ENCODE data around the gene TRIM38.
"Not testable (repeated sequence)": the region's sequence is repeated elsewhere in the genome, so short reads cannot be mapped to it uniquely, and the experiment has no call there.

Gene TRIM38

DNA sequence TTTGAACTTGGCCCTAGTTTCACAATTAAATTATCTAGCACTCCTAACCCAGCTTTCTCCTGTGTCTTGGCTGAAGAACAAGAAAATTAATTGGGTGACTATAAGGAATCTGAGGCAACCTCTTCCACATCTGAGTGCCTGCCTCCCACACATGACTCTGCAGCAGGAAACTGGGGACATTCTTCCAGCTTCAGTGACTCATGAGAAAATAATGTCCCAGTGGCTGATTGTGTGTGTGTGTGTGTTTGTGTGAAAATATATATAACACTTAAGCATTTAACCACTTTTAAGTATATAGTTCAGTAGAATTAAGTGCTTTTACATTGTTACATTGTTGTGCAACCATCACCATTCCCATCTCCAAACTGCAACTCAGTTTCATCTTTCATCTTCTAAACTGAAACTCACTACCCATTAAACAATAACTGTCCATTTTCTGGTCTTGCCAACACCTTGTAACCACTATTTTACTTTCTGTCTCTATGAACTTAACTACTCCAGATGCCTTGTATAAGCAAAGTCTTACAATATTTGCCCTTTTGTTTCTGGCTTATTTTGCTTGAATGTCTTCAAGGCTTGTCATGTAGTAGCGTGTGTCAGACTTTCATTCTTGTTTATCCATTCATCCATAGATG, 8.7 kb downstream of the TRIM38 start:
- no peak for DNase-seq (ENCODE audit: low read depth in 2 of 2)

DNA sequence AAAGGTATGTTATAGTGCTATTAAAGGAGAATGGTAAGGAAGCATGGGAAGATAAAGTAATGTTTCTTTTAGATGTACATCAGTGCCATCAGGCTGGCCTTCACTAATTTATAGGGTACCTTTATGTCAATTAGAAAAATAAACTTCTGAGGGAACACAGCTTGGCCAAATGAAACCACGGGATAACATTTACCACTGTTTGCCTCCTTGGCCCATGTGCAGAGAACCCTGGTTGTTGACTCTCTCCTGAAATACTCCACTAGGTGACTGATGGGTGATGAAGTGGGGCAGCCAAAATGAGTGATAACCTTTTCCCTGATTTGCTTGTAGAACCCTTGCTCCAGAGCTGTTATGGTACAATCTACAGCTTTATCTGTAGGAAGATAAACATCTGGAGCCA, 9.5 kb downstream of the TRIM38 start:
- DNase-seq (ENCODE audit: low read depth in 2 of 2) = no peak

DNA sequence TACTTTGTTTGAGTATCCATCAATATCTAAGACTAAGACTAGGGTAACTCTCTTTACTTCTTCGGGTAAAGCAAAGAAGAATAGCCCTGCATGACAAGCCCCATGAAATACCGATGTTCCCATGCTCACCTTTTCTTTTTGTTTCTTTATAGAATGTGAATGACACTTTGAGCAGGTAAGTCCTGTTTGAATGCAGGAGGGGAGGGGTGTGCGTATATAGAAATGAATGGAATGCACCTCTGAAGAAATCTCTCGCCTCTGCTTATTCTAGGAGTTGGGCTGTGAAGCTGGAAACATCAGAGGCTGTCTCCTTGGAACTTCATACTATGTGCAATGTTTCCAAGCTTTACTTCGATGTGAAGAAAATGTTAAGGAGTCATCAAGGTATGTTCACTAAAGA, 10.3 kb downstream of the TRIM38 start:
- no peak for DNase-seq (ENCODE audit: low read depth in 2 of 2)

DNA sequence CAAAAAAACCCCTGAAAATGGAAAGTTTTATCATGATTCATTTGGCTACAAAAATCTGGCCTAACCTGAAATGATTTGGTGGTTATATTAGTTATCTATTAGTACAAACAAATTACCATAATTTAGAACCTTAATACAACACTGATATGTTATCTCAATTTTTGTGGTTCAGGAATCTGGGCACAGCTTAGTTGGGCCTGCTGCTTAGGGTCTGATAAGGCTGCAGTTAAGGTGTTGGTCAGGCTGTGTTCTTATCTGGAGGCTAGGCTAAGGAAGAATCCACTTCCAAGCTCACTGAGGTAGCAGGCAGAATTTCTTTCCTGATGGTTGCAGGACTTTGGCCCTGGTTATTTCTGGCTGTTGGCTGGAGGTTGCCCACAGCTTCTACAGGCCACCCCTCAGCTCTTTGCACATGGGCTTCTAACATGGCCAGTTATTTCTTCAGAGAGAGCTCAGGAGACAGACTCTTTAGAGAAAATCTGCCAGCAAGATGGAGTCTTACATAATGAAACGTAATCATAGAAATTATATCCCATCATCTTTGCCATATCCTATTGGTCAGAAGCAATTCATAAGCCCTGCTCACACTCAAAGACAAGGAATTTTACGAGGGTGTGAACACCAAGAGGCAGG, 11.4 kb downstream of the TRIM38 start:
- DNase-seq (ENCODE audit: low read depth in 2 of 2) = no peak

DNA sequence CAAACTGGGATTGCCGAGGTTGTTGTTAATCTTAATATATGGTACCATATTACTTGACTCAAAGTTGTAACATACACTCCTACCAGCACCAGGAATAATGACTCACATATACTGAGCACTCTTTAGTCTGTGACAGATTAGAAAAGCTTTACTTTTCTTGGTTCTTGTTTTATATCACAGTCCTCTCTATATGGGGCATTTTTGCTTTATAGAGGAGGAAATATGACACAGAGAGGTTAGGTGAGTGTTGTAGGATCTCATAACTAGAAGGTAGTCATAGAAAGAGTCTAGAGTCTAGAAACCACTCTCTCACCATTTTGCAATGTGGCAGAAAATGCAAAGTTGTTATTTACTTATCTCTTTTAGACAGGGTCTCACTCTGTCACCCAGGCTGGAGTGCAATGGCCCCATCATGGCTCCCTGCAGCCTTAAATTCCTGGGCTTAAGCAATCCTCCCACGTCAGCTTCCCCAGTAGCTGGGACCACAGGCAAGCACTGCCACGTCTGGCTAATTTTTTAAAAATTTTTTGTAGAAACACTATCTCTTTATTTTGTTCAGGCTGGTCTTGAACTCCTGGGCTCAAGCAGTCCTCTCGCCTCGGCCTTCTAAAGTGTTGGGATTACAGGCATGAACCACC, 13.4 kb downstream of the TRIM38 start:
- no peak for DNase-seq (ENCODE audit: low read depth in 2 of 2)

DNA sequence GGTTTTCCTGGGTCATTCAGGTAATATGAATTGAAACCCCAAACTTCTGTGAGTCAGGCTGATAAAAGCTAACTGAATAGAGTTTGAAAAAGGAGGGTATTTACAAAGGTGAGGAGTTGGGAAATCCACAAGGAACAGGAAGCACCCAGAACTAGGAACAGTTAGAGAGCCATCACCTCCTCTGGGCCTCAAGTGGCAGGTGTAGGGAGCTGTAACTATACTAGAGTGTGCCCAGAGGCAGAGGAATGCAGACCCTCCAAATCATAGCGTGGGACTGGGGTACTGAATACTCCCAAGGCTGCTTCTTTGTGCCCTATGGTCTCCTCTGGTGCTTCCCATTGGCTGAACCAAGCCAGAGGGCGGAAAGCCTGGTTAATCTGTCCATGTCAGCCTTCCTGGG, 18.3 kb downstream of the TRIM38 start:
- DNase-seq (ENCODE audit: low read depth in 2 of 2) = no peak

DNA sequence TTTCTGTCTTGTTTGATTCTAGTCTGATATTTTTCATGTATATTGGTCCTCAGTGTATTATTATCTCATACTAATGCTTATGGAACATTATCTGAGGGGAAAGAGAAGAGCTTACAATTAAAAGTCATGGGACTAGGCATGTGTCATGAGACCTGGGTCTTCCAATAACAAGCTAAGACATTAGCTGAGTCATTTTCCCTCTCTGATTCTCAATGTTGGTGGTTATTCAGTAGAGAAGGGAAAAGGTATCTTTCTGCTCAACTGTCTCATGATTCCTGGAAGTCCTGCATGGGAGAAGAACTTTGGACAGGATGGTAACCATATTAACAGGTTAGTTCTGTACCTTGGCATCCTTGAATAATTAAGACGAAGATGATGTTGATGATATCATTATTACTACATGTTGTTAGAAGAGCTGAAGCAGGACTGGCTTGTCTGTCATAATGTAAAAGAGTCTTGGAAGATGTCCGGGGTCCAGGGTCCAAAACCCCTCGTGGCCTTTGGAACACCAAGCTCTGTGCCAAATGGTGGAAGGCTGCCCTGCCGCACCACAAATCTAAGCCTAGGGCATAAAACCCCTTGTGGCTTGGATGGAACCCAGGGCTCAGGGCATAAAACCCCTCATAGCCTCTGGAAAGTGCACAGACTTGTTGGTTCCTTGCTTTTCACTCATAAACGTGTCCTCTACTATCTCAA, 19.1 kb downstream of the TRIM38 start:
- DNase-seq (ENCODE audit: low read depth in 2 of 2) = no peak

DNA sequence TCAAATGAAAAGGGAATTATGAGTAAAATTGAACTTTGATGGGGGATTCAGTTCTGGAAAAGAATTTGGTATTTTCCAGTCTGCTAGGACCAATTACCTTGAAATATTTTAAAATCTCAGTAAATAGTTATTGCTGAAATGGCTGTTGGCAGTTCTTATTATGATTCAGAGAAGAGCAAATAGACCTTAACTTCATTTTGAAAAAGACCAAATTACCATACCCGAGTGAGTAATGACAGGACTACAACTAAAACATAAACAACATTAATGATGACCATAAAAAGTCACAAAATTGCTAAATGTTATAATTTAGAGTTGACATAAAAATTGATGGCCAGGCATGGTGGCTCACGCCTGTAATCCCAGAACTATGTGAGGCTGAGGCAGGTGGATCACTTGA, 21.7 kb downstream of the TRIM38 start:
- no peak for DNase-seq (ENCODE audit: low read depth in 2 of 2)

DNA sequence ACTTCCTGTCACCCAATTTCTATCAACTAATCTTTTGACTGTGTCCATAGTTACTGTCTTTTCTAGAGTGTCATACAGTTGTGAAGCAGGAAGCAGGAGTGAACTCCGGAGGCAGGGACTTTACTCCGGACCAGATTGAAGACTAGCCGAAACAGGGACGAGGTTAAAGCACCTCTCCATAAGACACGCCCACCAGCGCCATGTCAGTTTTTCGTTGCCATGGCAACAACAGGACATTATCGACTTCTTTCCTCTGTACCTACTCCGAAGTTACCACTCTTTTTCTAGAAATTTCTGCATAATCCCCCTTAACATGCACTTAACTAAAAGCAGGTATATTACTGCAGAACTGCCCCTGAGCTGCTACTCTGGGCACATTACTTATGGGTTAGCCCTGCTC, 25.2 kb downstream of the TRIM38 start:
- no peak for DNase-seq (ENCODE audit: low read depth in 2 of 2)

DNA sequence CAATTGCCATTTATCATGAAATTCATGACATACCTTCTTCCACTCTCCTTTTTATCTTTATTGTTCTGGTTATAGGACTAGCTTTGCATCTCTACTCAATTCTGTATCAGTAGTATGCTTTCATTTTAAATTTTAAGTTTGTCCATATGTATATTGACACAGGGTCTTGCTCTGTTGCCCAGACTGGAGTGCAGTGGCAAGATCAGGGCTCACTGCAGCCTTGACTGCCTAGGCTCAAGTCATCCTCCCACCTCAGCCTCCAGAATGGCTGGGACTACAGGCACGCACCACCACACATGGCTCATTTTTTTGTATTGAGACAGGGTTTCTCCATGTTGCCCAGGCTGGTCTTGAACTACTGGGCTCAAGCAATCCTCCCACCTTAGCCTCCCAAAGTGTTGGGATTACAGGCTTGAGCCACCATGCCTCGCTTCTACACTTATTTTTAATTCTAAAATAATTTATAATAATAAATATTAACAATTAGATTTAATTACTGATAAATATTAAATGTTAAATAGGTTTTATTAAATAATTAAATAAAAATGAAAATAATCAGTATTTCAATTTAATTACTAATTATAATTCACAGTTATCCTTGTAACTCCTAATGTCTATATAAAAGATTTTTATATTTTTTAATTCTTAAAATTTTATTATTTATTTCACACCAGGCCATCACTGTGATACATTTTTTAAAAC, 27.7 kb downstream of the TRIM38 start:
- DNase-seq (ENCODE audit: low read depth in 2 of 2) = no peak

DNA sequence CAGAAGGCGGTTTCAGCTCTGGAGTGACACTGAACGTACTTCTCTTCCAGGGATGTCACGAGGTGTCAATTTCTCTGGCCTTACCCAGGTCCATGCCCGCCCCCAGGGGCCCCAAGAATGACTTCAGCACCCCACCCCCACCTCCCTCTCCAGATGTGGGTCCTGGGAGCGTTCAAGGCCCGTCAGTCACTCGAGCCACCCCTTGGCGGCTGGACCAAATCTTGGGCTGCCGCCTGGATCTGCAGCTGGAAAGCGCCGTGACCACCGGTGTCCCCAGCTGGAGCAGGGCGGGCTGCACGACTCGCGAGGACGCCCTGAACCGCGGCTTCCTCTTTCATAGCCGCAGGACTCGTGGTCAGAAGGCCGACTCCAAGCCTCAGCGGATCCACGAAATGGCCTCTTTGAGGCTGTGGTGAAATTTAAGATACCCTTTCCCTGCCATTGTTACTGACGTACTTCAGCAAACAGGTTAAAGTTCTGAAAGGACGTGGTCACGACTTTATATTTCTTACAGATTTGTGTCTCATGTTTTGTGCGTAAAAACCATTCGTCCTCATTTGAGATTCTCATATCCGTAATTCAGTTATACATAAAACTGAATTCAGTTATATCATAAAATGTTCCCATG, 29.3 kb downstream of the TRIM38 start:
- DNase-seq (ENCODE audit: low read depth in 2 of 2) = peak in 1 of 2 donors; percentile 10

DNA sequence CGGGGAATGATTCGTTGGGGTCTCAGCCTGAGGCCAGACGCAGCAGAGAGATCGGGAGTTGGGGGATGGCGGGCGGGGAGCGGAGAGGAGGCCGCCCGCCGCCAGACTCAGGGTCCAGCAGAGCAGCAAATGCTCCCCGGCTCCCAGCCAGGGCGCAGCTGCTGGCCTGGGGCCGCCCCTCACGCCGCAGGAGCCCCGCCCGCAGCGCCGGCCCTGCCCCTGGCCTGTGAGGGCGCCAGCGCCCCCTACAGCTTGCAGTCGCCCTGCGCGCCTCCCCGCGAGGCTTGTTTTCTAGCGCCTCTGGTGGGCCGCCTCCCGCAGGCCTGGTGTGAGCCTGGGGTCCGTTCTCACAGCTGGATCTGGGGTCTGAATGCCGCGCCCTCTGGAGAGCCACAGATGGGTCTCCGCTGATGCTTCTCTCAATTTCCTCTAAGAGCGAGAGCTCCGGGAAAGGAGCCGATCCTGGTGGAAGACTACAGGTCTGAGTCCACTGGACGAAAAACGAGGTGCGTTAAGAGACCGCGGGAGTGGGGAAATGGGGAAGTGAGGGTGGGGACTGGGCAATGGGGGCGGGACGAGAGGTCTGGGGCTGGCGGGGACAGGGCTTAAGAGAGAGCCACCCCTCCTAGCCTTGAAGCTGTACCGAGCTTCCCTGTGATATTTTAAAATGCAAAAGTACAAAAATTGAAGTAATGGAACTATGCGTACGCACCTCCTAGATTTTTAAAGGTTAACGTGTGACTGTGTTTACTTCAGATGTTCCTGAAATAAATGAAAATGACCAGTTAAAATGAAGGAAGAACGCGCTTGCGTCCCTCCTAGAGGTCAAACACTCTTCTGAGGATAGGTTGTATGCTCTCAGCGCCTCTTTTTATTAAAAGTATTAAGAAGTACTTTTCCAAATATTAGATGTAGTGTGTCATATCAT, 30.1 kb downstream of the TRIM38 start:
- peak; percentile 81 to 85 for DNase-seq (ENCODE audit: low read depth in 2 of 2)

DNA sequence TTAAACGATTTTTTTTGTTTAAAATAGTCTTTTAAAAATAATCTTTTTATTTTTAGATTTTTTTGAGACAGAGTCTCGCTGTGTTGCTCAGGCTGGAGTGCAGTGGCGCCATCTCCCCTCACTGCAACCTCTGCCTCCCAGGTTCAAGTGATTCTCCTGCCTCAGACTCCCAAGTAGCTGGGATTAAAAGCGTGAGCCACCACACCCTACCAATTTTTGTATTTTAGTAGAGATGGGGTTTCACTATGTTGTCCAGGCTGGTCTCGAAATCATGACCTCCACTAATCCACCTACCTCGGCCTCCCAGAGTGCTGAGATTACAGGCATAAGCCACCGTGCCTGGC, 30.7 kb downstream of the TRIM38 start:
- DNase-seq (ENCODE audit: low read depth in 2 of 2) = not testable (repeated sequence)

DNA sequence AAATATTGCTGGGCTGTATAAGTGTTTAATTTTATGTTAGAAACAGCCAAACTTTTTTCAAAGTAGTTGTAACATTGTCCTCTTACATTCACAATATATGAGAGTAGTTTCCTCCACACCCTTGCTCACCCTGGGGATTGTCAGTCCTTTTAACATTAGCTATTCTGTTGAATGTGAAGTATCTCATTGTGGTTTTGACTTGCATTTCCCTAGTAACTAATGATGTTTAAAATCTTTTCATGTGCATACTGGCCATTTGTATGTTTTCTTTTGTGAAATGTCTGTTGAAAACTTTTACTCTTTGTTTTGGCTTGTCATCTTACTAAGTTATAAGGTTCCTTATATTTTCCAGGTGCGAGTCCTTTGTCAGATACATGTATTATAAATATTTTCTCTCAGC, 32.9 kb downstream of the TRIM38 start:
- DNase-seq (ENCODE audit: low read depth in 2 of 2) = no peak

DNA sequence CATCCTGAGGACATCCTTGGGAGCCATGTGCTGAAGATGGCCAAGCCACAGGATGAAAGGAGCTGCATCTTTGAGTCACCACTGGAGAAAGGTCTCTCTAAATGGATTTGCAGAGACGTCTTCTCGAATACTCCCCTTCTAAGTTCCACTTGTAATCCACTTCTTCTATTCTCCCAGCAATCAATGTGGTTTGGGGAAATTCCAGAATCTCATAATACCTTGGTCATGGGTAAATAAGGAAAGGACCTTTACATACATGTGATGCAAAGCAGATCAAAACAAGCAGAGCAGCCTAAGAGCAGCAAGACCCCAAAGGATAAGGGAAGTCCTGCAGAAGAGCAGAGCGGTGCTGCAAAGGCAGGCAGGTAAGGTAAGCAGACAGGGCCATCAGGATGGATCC, 35.3 kb downstream of the TRIM38 start:
- no peak for DNase-seq (ENCODE audit: low read depth in 2 of 2)

DNA sequence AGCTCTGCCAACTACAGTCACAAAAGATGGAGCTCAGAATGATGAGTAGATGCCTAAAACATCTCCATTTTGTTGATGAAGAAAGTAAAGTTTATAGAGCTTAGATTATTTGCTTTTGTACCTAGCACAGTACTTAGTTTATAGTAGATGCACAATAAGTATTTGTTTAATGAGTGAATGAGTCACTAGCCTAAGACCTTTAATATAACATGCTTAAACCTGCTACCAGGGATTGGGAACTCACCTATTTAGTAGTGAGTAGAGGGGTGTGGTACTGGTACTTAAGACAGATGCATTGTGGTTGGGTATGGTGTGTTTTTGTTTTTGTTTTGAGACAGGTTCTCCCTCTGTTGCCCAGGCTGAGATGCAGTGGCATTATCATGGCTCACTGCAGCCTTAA, 35.8 kb downstream of the TRIM38 start:
- no peak for DNase-seq (ENCODE audit: low read depth in 2 of 2)

DNA sequence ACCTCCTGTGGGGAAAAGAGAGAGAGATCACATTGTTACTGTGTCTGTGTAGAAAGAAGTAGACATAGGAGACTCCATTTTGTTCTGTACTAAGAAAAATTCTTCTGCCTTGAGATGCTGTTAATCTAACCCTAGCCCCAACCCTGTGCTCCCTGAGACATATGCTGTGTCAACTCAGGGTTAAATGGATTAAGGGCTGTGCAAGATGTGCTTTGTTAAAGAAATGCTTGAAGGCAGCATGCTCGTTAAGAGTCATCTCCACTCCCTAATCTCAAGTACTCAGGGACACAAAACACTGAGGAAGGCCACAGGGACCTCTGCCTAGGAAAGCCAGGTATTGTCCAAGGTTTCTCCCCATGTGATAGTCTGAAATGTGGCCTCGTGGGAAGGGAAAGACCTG, 36.6 kb downstream of the TRIM38 start:
- DNase-seq (ENCODE audit: low read depth in 2 of 2) = not testable (repeated sequence)

DNA sequence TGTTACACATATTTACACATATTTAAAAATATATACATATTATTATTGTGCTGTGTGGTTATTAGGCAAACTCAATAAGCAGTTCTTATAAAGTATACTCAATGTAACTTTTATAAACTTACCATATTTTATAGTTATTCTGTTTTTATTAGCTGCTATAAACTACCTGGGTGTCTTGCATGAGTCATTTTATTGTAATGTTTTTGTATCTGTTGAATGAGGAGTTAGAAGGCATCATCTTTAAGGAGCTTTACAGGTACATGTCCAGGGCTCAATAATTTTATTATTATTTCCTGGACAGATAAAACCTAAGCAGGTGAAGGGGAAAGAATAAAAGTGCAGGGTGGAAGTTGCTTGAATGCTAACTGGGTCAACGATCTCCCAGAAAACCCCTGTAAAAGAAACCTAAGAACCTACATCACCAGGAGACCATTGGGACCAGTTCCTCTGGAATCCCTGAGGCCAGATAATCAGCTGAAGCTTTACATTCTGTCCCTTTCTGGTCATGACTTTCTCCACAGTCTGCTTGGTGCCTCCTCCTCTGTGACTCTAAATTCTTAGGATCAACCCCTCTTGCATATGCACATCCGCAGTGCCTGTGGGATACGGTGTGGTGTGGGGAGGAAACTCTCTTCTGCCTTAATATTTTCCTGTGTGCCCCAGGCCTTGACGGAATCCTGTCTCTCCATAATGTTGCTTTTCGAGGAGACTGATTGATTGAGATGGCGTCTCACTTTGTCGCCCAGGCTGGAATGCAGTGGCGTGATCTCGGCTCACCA, 38.0 kb downstream of the TRIM38 start:
- no peak for DNase-seq (ENCODE audit: low read depth in 2 of 2)

DNA sequence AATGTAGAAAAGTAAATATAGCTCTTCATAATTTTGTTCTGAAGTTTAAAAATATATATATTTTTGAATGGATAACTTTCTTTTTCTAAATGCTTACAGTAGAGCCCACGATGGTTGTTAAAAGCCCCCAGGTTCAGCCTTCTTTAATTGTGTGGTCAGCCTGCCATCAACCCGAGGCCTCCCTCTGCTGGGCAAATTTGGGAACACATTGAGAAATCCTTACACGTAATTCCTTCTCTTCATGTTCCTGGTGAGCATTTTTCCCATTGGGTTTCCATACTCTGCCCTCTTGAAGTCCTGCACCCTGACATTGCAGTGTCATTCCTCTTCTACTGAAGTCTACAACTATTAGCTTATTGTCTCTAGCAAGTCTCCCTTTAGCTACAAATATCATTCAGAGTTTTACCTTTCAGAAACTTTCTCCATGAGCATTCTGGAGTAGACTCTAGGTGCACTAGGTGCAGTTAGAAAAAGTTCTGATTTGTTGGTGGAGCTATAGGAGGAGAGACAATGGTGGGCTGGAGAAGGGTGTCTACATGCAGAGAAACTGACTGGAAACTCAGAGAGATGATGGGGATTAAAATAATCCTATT, 40.6 kb downstream of the TRIM38 start:
- no peak for DNase-seq (ENCODE audit: low read depth in 2 of 2)

Measured in stimulated activated CD8-positive, alpha-beta memory T cell treated with anti-CD3 and anti-CD28 coated beads, Interleukin-15, amount 100 ng/mL, for 4 hours (primary cell).